Keratinocyte (primary cell): ENCODE measurements around the gene HERC2. TPM values are rescaled to one million over a fixed set of nuclear protein-coding genes. Genes with fewer than 3 reads are reported as not detected.
"Not testable (repeated sequence)": the region's sequence is repeated elsewhere in the genome, so short reads cannot be mapped to it uniquely, and the experiment has no call there.

Experiments used
- DNase-seq: peaks from one replicate; pipeline ENCODE4 v3.0.0-alpha.2; 2011; ENCODE audit warnings: low read depth, missing footprints, low spot score
- FAIRE-seq: peaks from 2 replicates; lab custom pipeline; 2011; peaks lifted over from hg19 to GRCh38; lab: Jason Lieb, UNC
- H2AFZ ChIP-seq: 2 replicates; pipeline ENCODE4 v1.6.0; 2012; ENCODE audit warnings: low read length, control low read depth, inconsistent platforms; ENCODE audit not compliant: control insufficient read depth
- H3K27ac ChIP-seq: 2 replicates; pipeline ENCODE4 v1.5.1; 2011; ENCODE audit warnings: low read length; ENCODE audit not compliant: control insufficient read depth, insufficient read depth
- H3K27me3 ChIP-seq: 3 replicates; pipeline ENCODE4 v1.6.0; 2011; ENCODE audit warnings: low read length; ENCODE audit not compliant: control insufficient read depth, insufficient read depth; ENCODE audit errors: extremely low read depth
- H3K36me3 ChIP-seq, 2 experiments: 2 replicates in 1 of 2; 3 replicates in 1 of 2; pipeline ENCODE4 v1.5.1; 2011; ENCODE audit warnings: low read length in 2 of 2, mild to moderate bottlenecking in 1 of 2; ENCODE audit not compliant: control insufficient read depth in 2 of 2, insufficient read depth in 2 of 2; ENCODE audit errors: extremely low read depth in 1 of 2
- H3K4me1 ChIP-seq: 3 replicates; pipeline ENCODE4 v1.5.1; 2011; ENCODE audit warnings: low read length; ENCODE audit not compliant: control insufficient read depth, insufficient read depth; ENCODE audit errors: extremely low read depth
- H3K4me2 ChIP-seq: 3 replicates; pipeline ENCODE4 v1.6.0; 2011; ENCODE audit warnings: low read depth, low read length; ENCODE audit not compliant: control insufficient read depth, insufficient read depth; ENCODE audit errors: extremely low read depth
- H3K4me3 ChIP-seq, 3 experiments: fragments of 200-600 bp in 1 of 3; sonication (generic) in 1 of 3; 2 replicates in 2 of 3; 3 replicates in 1 of 3; pipeline ENCODE4 v1.5.1; 2011 to 2016; ENCODE audit warnings: low read length in 3 of 3, mild to moderate bottlenecking in 3 of 3, control low read depth in 2 of 3, inconsistent platforms in 1 of 3, low read depth in 1 of 3, mixed read lengths in 1 of 3, mixed run types in 1 of 3, moderate library complexity in 1 of 3; ENCODE audit not compliant: control insufficient read depth in 2 of 3, insufficient read depth in 2 of 3; ENCODE audit errors: extremely low read depth in 1 of 3
- H3K79me2 ChIP-seq: 2 replicates; pipeline ENCODE4 v1.6.0; 2012; ENCODE audit warnings: low read length; ENCODE audit not compliant: control insufficient read depth, insufficient read depth
- H3K9ac ChIP-seq: 3 replicates; pipeline ENCODE4 v1.6.0; 2011; ENCODE audit warnings: low read length; ENCODE audit not compliant: control insufficient read depth, insufficient read depth; ENCODE audit errors: extremely low read depth
- H3K9me1 ChIP-seq: 3 replicates; pipeline ENCODE4 v1.6.0; 2011; ENCODE audit warnings: low read length; ENCODE audit not compliant: control insufficient read depth, insufficient read depth; ENCODE audit errors: extremely low read depth
- H3K9me3 ChIP-seq: 2 replicates; pipeline ENCODE4 v1.5.1; 2012; ENCODE audit warnings: low read depth, low read length; ENCODE audit not compliant: control insufficient read depth
- H4K20me1 ChIP-seq: 3 replicates; pipeline ENCODE4 v1.6.0; 2011; ENCODE audit warnings: low read length; ENCODE audit not compliant: control insufficient read depth, insufficient read depth; ENCODE audit errors: extremely low read depth
- dilution Hi-C: fragments of 300-500 bp; cut with MboI; formaldehyde crosslinking; loops from one replicate; pipeline ENCODE4 v1.7.0; 2020; ENCODE audit warnings: low sequenced_read_pairs; ENCODE audit not compliant: extremely low pct_ligation_motif_present
- polyA plus RNA-seq, 5 experiments: library from polyadenylated mRNA; depleted of rRNA in 3 of 5; stranded (reverse) in 3 of 5; stranded (forward) in 1 of 5; unstranded in 1 of 5; fragments of >200 nt; gene quantifications; 1 replicate in 1 of 5; 2 replicates in 3 of 5; 3 replicates in 1 of 5; pipeline versions ENCODE4 v1.2.1 to v1.2.3, GENCODE V29; 2011 to 2012; ENCODE audit warnings: missing spikeins in 2 of 5, low read depth in 1 of 5, low replicate concordance in 1 of 5

Gene HERC2
- polyA plus RNA-seq, 1 donor (not counting 4 experiments of a cell fraction or from before 2014, with no cell fraction given): 12.4 TPM

DNA sequence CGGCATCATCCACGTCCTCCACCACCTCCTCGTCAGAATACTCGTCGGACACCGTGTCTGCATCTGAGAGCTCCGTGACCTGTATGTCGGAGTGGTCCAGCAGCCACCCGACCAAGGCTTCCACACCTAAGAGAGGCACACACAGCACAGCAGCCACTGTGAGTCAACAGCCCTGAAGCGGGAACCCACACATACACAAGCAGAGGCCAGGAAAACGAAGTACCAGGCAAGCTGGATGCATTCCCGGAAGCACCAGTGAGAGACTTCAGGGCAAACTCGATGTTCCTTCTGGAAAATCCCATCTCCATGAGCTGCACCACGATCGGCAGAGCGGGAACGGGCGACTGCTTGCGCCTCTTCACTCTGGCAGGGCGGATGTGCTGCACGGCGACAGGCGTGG, 119.9 kb downstream of the HERC2 start:
- H3K27me3 ChIP-seq, H3K4me3 ChIP-seq, H3K9ac ChIP-seq, H3K79me2 ChIP-seq, H2AFZ ChIP-seq, H3K4me1 ChIP-seq, dilution Hi-C loops, H3K9me3 ChIP-seq, H3K36me3 ChIP-seq, H4K20me1 ChIP-seq, DNase-seq, H3K9me1 ChIP-seq, FAIRE-seq, H3K27ac ChIP-seq, H3K4me2 ChIP-seq: not testable (repeated sequence)

DNA sequence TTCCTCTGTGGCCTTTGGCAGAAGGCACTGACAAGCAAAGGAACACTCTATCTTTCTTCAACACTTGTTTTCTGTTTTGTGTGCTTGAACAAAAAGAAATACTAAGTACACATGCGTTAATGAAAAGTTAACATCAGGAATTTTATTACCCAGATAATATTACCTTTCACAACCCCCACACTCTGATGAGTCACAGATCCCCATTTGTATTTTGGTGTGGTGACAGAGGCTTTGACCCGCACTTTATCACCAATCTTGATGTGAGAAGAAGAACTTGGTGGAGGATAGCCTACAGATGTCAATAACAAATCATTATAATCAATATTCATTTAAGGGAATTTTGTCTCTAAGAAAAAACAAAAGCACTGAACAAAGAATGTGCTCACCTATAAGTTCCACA, 123.8 kb downstream of the HERC2 start:
- H3K36me3 ChIP-seq, H3K27ac ChIP-seq, H3K4me2 ChIP-seq, H2AFZ ChIP-seq, FAIRE-seq, H3K9ac ChIP-seq, DNase-seq, H3K9me3 ChIP-seq, dilution Hi-C loops, H3K4me1 ChIP-seq, H3K9me1 ChIP-seq, H3K79me2 ChIP-seq, H4K20me1 ChIP-seq, H3K4me3 ChIP-seq, H3K27me3 ChIP-seq: not testable (repeated sequence)

DNA sequence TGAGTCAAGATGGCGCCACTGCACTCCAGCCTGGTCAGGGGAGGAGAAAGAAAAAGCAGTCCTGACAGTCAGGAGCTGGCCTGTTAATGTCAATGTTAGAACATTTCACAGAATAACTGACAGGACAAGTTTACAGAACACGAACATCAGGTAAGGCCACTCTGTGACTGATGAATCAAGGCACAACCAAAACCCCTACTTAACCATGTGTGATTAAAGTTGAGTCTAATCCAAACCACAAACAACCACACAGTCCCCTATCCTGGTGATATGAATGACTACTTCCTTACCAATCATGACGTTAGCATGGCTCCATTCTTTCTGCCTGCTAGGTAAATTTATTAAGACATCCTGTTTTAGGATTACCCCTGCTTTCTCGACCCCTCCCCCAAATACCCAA, 124.3 kb downstream of the HERC2 start:
- H3K36me3 ChIP-seq, H3K9ac ChIP-seq, DNase-seq, H3K9me3 ChIP-seq, H3K27me3 ChIP-seq, H3K27ac ChIP-seq, H2AFZ ChIP-seq, H3K9me1 ChIP-seq, H3K4me1 ChIP-seq, H3K4me3 ChIP-seq, FAIRE-seq, H4K20me1 ChIP-seq, H3K79me2 ChIP-seq, dilution Hi-C loops, H3K4me2 ChIP-seq: not testable (repeated sequence)

DNA sequence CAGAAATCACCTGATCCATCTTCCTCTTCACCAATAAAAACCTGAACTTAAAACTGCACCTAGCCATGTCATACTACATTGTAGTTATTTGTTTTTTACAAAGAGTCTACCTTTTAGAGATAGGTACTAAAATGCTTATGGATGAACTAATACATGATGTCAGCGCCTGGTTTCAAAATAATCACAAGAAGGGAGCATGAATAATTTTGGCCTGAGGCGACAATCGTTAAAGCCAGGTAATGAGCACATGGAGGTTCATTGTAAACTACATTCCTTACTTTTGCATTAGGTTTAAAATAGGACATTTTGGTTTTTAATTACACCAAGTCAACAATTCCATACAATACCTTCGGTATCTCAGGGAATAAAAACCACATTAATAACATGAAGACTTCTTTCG, 125.4 kb downstream of the HERC2 start:
- dilution Hi-C loops, H3K27ac ChIP-seq, H3K9me3 ChIP-seq, H3K9me1 ChIP-seq, H2AFZ ChIP-seq, H3K79me2 ChIP-seq, H3K9ac ChIP-seq, H3K4me2 ChIP-seq, FAIRE-seq, H3K4me1 ChIP-seq, H3K27me3 ChIP-seq, H3K4me3 ChIP-seq, H4K20me1 ChIP-seq, H3K36me3 ChIP-seq, DNase-seq: not testable (repeated sequence)
